Fibroblast of lung (primary cell): ENCODE results near the gene SERPINB5. TPM values are rescaled to one million over a fixed set of nuclear protein-coding genes. Genes with fewer than 3 reads are reported as not detected.

ENCODE experiments used
- DNase-seq, 2 donors: peaks; one replicate each; pipeline versions ENCODE4 v3.0.0 to v3.0.0-alpha.2; 2010; ENCODE audit warnings: low read depth in 2 of 2
- H2AFZ ChIP-seq: 2 replicates; pipeline ENCODE4 v1.5.1; 2012; ENCODE audit warnings: low read length, control low read depth, inconsistent platforms
- H3K27ac ChIP-seq: 2 replicates; pipeline ENCODE4 v1.5.1; 2011; ENCODE audit warnings: low read length, control low read depth; ENCODE audit not compliant: insufficient read depth
- H3K27me3 ChIP-seq: 2 replicates; pipeline ENCODE4 v1.5.1; 2011; ENCODE audit warnings: mild to moderate bottlenecking, low read length; ENCODE audit not compliant: control insufficient read depth, insufficient read depth
- H3K36me3 ChIP-seq: 2 replicates; pipeline ENCODE4 v1.5.1; 2011; ENCODE audit warnings: low read length; ENCODE audit not compliant: control insufficient read depth, insufficient read depth
- H3K4me1 ChIP-seq: 2 replicates; pipeline ENCODE4 v1.5.1; 2011; ENCODE audit warnings: low read length; ENCODE audit not compliant: control insufficient read depth, insufficient read depth; ENCODE audit errors: extremely low read depth
- H3K4me2 ChIP-seq: 2 replicates; pipeline ENCODE4 v1.5.1; 2011; ENCODE audit warnings: low read length, control low read depth; ENCODE audit not compliant: insufficient read depth; ENCODE audit errors: extremely low read depth
- H3K4me3 ChIP-seq, 4 experiments: fragments of 200-600 bp in 1 of 4; sonication (generic) in 1 of 4; replicated peaks in 1 of 4; 2 replicates each; pipeline ENCODE4 v1.5.1; 2011 to 2016; ENCODE audit warnings: low read length in 4 of 4, low read depth in 3 of 4, mild to moderate bottlenecking in 3 of 4, control low read depth in 2 of 4, inconsistent platforms in 1 of 4, mixed read lengths in 1 of 4; ENCODE audit not compliant: insufficient read depth in 1 of 4; ENCODE audit errors: control extremely low read depth in 1 of 4
- H3K79me2 ChIP-seq: 2 replicates; pipeline ENCODE4 v1.5.1; 2012; ENCODE audit warnings: mild to moderate bottlenecking, low read length, inconsistent platforms; ENCODE audit not compliant: control insufficient read depth, insufficient read depth
- H3K9ac ChIP-seq: 2 replicates; pipeline ENCODE4 v1.5.1; 2011; ENCODE audit warnings: mild to moderate bottlenecking, low read length, control low read depth; ENCODE audit not compliant: insufficient read depth
- H3K9me3 ChIP-seq: 2 replicates; pipeline ENCODE4 v1.5.1; 2012; ENCODE audit warnings: low read depth, low read length; ENCODE audit not compliant: control insufficient read depth, insufficient read depth
- H4K20me1 ChIP-seq: 2 replicates; pipeline ENCODE4 v1.5.1; 2011; ENCODE audit warnings: low read length; ENCODE audit not compliant: control insufficient read depth, insufficient read depth; ENCODE audit errors: extremely low read depth
- CTCF ChIP-seq, 2 donors: IDR thresholded peaks in 1 of 2; conservative IDR thresholded peaks in 1 of 2; 1 replicate in 1 of 2; 2 replicates in 1 of 2; pipeline ENCODE4 v1.5.1; 2011 to 2012; ENCODE audit warnings: low read length in 2 of 2, control low read depth in 1 of 2, inconsistent platforms in 1 of 2, low read depth in 1 of 2, mild to moderate bottlenecking in 1 of 2
- EZH2 ChIP-seq: IDR thresholded peaks from 2 replicates; pipeline ENCODE4 v1.5.1; 2012; ENCODE audit warnings: low read length, control low read depth, mild to moderate bottlenecking; ENCODE audit errors: missing control alignments
- polyA plus RNA-seq, 2 donors: library from polyadenylated mRNA; depleted of rRNA in 1 of 2; stranded (reverse) in 1 of 2; unstranded in 1 of 2; fragments of >200 nt; gene quantifications; 2 replicates each; pipeline ENCODE4 v1.2.1, GENCODE V29; 2011 to 2012; ENCODE audit warnings: missing spikeins in 1 of 2
- total RNA-seq: library from RNA; depleted of rRNA; stranded (reverse); fragments of >200 nt; gene quantifications from 2 replicates; pipeline ENCODE4 v1.2.1, GENCODE V29; 2014

The SERPINB5 gene
- total and polyA plus RNA-seq, 2 donors (not counting 1 experiment from before 2014, with no cell fraction given): 0.05 TPM; not detected in 1

- TF ChIP-seq CTCF (conservative IDR thresholded peaks at IDR 0.05 in 1 of 2, IDR thresholded peaks at IDR 0.05 in 1 of 2; ENCODE audit: low read depth in 1 of 2, low read length in 2 of 2) (no peak), EZH2 (no peak)
- no peaks in the 10 kb centered on the region for H3K4me1 ChIP-seq
- no peak for DNase-seq
Observed at GRCh38 chr18:63470751-63471150, 6.0 kb upstream of the SERPINB5 start.

GRCh38 chr18:63472380-63472779, 4.4 kb upstream of the SERPINB5 start:
- Histone ChIP-seq H3K4me1 (no peaks in the 10 kb centered on the region), H3K4me2 (no peak overlapping the region), H3K27ac (no peak overlapping the region), H3K36me3 (no peaks in the 10 kb centered on the region), H2AFZ (no peak overlapping the region), H3K4me3 (no peak overlapping the region), H3K9ac (no peak overlapping the region), H4K20me1 (no peaks in the 10 kb centered on the region), H3K27me3 (no peaks in the 10 kb centered on the region), H3K9me3 (no peaks in the 10 kb centered on the region), H3K79me2 (no peaks in the 10 kb centered on the region)
- DNase-seq: no peak
- TF ChIP-seq CTCF (conservative IDR thresholded peaks at IDR 0.05 in 1 of 2, IDR thresholded peaks at IDR 0.05 in 1 of 2; ENCODE audit: low read depth in 1 of 2, low read length in 2 of 2): no peak
- no peak for TF ChIP-seq EZH2

More at GRCh38 chr18:63470751-63471150, 6.0 kb upstream of the SERPINB5 start:
- Histone ChIP-seq H3K27ac (no peak overlapping the region), H3K4me2 (no peak overlapping the region), H3K27me3 (peaks cover 4% of the 10 kb centered on the region), H3K36me3 (no peaks in the 10 kb centered on the region), H2AFZ (no peak overlapping the region), H3K9me3 (no peaks in the 10 kb centered on the region), H3K79me2 (no peaks in the 10 kb centered on the region), H3K9ac (no peak overlapping the region), H4K20me1 (no peaks in the 10 kb centered on the region), H3K4me3 (no peak overlapping the region)

GRCh38 chr18:63477200-63477599, 442 bp downstream of the SERPINB5 start:
- no peak for TF ChIP-seq EZH2
- TF ChIP-seq CTCF (conservative IDR thresholded peaks at IDR 0.05 in 1 of 2, IDR thresholded peaks at IDR 0.05 in 1 of 2; ENCODE audit: low read depth in 1 of 2, low read length in 2 of 2): no peak
- Histone ChIP-seq H3K9ac (no peak overlapping the region), H3K27ac (no peak overlapping the region), H3K4me1 (no peaks in the 10 kb centered on the region), H3K9me3 (no peaks in the 10 kb centered on the region), H3K4me3 (no peak overlapping the region), H4K20me1 (no peaks in the 10 kb centered on the region), H3K27me3 (no peaks in the 10 kb centered on the region), H3K79me2 (no peaks in the 10 kb centered on the region), H2AFZ (no peak overlapping the region), H3K4me2 (no peak overlapping the region), H3K36me3 (no peaks in the 10 kb centered on the region)
- no peak for DNase-seq
